Heart right ventricle (tissue), 16 donors: ENCODE results near the gene NKAIN1. TPM values are rescaled to one million over a fixed set of nuclear protein-coding genes. Genes with fewer than 3 reads are reported as not detected.

ENCODE experiments used
- ATAC-seq, 8 donors: fragments of 200-7000 bp; cut with Tn5 transposase; one replicate each; pipeline ENCODE4 v1.9.1; 2020; ENCODE audit warnings: mild to moderate bottlenecking in 8 of 8, moderate library complexity in 8 of 8, moderate number of reproducible peaks in 1 of 8
- DNase-seq, 2 donors: peaks; one replicate each; pipeline ENCODE4 v3.0.0-alpha.2; 2020
- H3K27ac ChIP-seq, 10 donors: fragments of 200-600 bp; sonication (generic) in 2 of 10; one replicate each; pipeline versions ENCODE4 v1.5.0 to v1.8.0; 2020 to 2022; ENCODE audit warnings: mild to moderate bottlenecking in 3 of 10
- H3K27me3 ChIP-seq, 7 donors: fragments of 200-600 bp; one replicate each; pipeline ENCODE4 v1.8.0; 2021 to 2022; ENCODE audit warnings: mild to moderate bottlenecking in 2 of 7
- H3K36me3 ChIP-seq, 9 donors: fragments of 200-600 bp; sonication (generic) in 1 of 9; one replicate each; pipeline versions ENCODE4 v1.5.0 to v1.8.0; 2020 to 2022; ENCODE audit warnings: mild to moderate bottlenecking in 2 of 9
- H3K4me1 ChIP-seq, 9 donors: fragments of 200-600 bp; sonication (generic) in 1 of 9; one replicate each; pipeline versions ENCODE4 v1.5.0 to v1.8.0; 2020 to 2022; ENCODE audit warnings: mild to moderate bottlenecking in 4 of 9
- H3K4me3 ChIP-seq, 10 donors: fragments of 200-600 bp; sonication (generic) in 2 of 10; one replicate each; pipeline versions ENCODE4 v1.5.0 to v1.8.0; 2020 to 2022; ENCODE audit warnings: mild to moderate bottlenecking in 7 of 10, moderate library complexity in 2 of 10
- H3K9me3 ChIP-seq, 11 donors: fragments of 200-600 bp in 10 of 11; sonication (generic) in 2 of 11; one replicate each; pipeline versions ENCODE4 v1.5.0 to v1.8.0; 2013 to 2022; ENCODE audit warnings: mild to moderate bottlenecking in 2 of 11, control low read depth in 1 of 11, moderate library complexity in 1 of 11
- CTCF ChIP-seq, 9 donors: fragments of 200-600 bp; sonication (generic) in 2 of 9; IDR thresholded peaks; one replicate each; pipeline versions ENCODE4 v1.5.0 to v1.8.0; 2021 to 2022; ENCODE audit warnings: antibody characterized with exemption in 9 of 9, mild to moderate bottlenecking in 5 of 9, moderate library complexity in 1 of 9
- whole genome bisulfite sequencing, 2 donors: extraction: QIAGEN DNeasy Blood & Tissue Kit; methylation state at CpG; one replicate each; pipeline ENCODE4 v1.1.7; 2013; ENCODE audit warnings: inconsistent platforms in 1 of 2; 5-methylcytosine and 5-hydroxymethylcytosine counted together
- intact Hi-C, 10 donors: fragments of 100-400 bp; cut with DNase I; formaldehyde crosslinking; loops; one replicate each; pipeline versions ENCODE4 v1.11.1 to v1.14.2; 2022
- polyA plus RNA-seq, 2 donors: library from polyadenylated mRNA; stranded (reverse); fragments of 200-250 nt; gene quantifications; one replicate each; pipeline ENCODE4 v1.2.3, GENCODE V29; 2013
- total RNA-seq, 10 donors: library from RNA; stranded (reverse); fragmentation: NEBNext Ultra II Directional in 3 of 10; extraction: Animal tissue kit (Norgen Biotek cat#: 25700) in 3 of 10; gene quantifications; one replicate each; pipeline versions ENCODE4 v1.2.1 to v1.2.4, GENCODE V29; 2021 to 2023
- donor health status: Arrhythmogenic right ventricular cardiomyopathy.
- donor health status: ischemic (EF 13 %, LVEDD 7.1; RV severe dilation, severe dysfunction).
- donor health status: healthy with polysubstance abuse.
- donor health status: DM: no; HTN: yes; CAD: no.
- donor health status: DM: no; HTN: no; CAD: no.
- donor health status: ischemic (EF 25% LVEDD 6.9; RV normal size, moderate dysfunction).
- donor health status: ischemic (EF 25% LVEDD 5.7; RV mildly dilated, moderate dysfunction).
- donor health status: healthy.
- donor health status: DM: yes; HTN: yes; CAD: no.
- donor health status: Ischemic cardiomyopathy.
- donor health status: ischemic (EF 35%, LVEDD 5.7; RV mildly dilated, moderate dysfunction).
- donor health status: nonischemic (EF 11% LVEDD 7.7; RV severe dilation, severe dysfunction).
- donor health status: DM: yes; HTN: yes; CAD: no.
- donor health status: PGD.
- donor health status: ischemic (EF 29% LVEDD 5.4; RV normal size, mild dysfunction).
- donor health status: nonischemic (EF 23%, LVEDD 6.1; RV moderate dilation, normal function).

Gene NKAIN1
- total and polyA plus RNA-seq, 12 donors = 0.07 to 0.45 (median 0.21) TPM; not detected in 8

GRCh38 chr1:31249854-31250253, 10.2 kb upstream of the NKAIN1 start:
- H3K27me3 ChIP-seq = no peaks in the 10 kb centered on the region
- WGBS, 2 donors = 71 to 80% methylated on average over 3 of the region's 3 CpGs
- DNase-seq = no peak
- H3K4me1 ChIP-seq = no peaks in the 10 kb centered on the region
- TF ChIP-seq CTCF (IDR thresholded peaks at IDR 0.05) = no peak
- no peaks in the 10 kb centered on the region for H3K36me3 ChIP-seq
- no peak overlapping the region for H3K27ac ChIP-seq
- no peak for ATAC-seq
- H3K9me3 ChIP-seq = no peaks in the 10 kb centered on the region
- intact Hi-C loops = no loop called here
- H3K4me3 ChIP-seq = no peak overlapping the region

GRCh38 chr1:31248276-31248675, 8.6 kb upstream of the NKAIN1 start:
- no peak for ATAC-seq
- H3K27ac ChIP-seq = no peak overlapping the region
- no peaks in the 10 kb centered on the region for H3K4me1 ChIP-seq
- no peak for TF ChIP-seq CTCF (IDR thresholded peaks at IDR 0.05)
- H3K4me3 ChIP-seq = no peak overlapping the region
- no peaks in the 10 kb centered on the region for H3K36me3 ChIP-seq
- no peaks in the 10 kb centered on the region for H3K27me3 ChIP-seq
- intact Hi-C loops = no loop called here
- DNase-seq = no peak
- no peaks in the 10 kb centered on the region for H3K9me3 ChIP-seq
- WGBS, 2 donors = 91 to 95% methylated on average over 4 of the region's 4 CpGs

GRCh38 chr1:31244326-31244725, 4.6 kb upstream of the NKAIN1 start:
- Histone ChIP-seq H3K9me3 (no peaks in the 10 kb centered on the region), H3K4me1 (peaks cover 0 to 6% (median 0%) of the 10 kb centered on the region in 9 donors), H3K4me3 (no peak overlapping the region), H3K27ac (no peak overlapping the region), H3K36me3 (no peaks in the 10 kb centered on the region), H3K27me3 (peaks cover 7 to 29% (median 22%) of the 10 kb centered on the region in 7 donors)
- intact Hi-C loops = no loop called here
- ATAC-seq (no peak), DNase-seq (no peak)
- no peak for TF ChIP-seq CTCF (IDR thresholded peaks at IDR 0.05)
- WGBS, 2 donors = 74 to 75% methylated on average over 4 of the region's 4 CpGs

GRCh38 chr1:31243501-31244286, 4.0 kb upstream of the NKAIN1 start:
- Histone ChIP-seq H3K27ac (no peak overlapping the region), H3K4me3 (no peak overlapping the region), H3K36me3 (no peaks in the 10 kb centered on the region), H3K27me3 (peaks cover 10 to 35% (median 28%) of the 10 kb centered on the region in 7 donors), H3K4me1 (peaks cover 0 to 10% (median 5%) of the 10 kb centered on the region in 9 donors), H3K9me3 (no peaks in the 10 kb centered on the region)
- ATAC-seq = no peak
- no peak for TF ChIP-seq CTCF (IDR thresholded peaks at IDR 0.05)
- 61 to 65% methylated on average over 10 of the region's 10 CpGs for WGBS, 2 donors
- intact Hi-C loops = no loop called here
- DNase-seq = no peak
